ENCODE measurements around the gene EBF3. TPM values are rescaled to one million over a fixed set of nuclear protein-coding genes. Genes with fewer than 3 reads are reported as not detected.

Gene EBF3
- total RNA-seq, 1 donor from 2014 or later: 38.9 TPM

Small RNA genes lying within 50 kb of the gene (microRNA-seq; reads per million reads assigned to microRNA genes)
- not detected for gene MIR4297

Other genes starting within 250 kb of the EBF3 start
- 4.8 TPM for gene C10orf143, start 146.6 kb upstream of the EBF3 start, total RNA-seq
- gene GLRX3, start 172.1 kb upstream of the EBF3 start, total RNA-seq: 41.0 TPM